HEK293T (cell line): ENCODE measurements around the gene FLT4.
"Not testable (repeated sequence)": the region's sequence is repeated elsewhere in the genome, so short reads cannot be mapped to it uniquely, and the experiment has no call there.

Source experiments
- CTCF ChIA-PET: fragments of 350-600 bp; formaldehyde crosslinking; extraction: SDS; loops from one replicate; lab custom pipeline; 2021; ENCODE audit warnings: antibody characterized with exemption, inconsistent platforms; lab: Yijun Ruan, JAX
- POLR2A ChIA-PET: fragments of 350-600 bp; formaldehyde crosslinking; extraction: SDS; loops from one replicate; lab custom pipeline; 2020; ENCODE audit warnings: antibody characterized with exemption, inconsistent platforms; lab: Yijun Ruan, JAX
- DNase-seq: peaks from one replicate; pipeline ENCODE4 v3.0.0; 2012; ENCODE audit warnings: mixed read lengths; ENCODE audit errors: extremely low spot score
- ARNT ChIP-seq: fragments of 450-650 bp; IDR thresholded peaks from 2 replicates; pipeline ENCODE4 v1.6.1; 2017; ENCODE audit warnings: mild to moderate bottlenecking
- BHLHE40 ChIP-seq: fragments of 450-650 bp; IDR thresholded peaks from 2 replicates; pipeline ENCODE4 v1.6.1; 2016; ENCODE audit warnings: mild to moderate bottlenecking, moderate library complexity, borderline replicate concordance
- CTBP1 ChIP-seq: fragments of 450-650 bp; IDR thresholded peaks from 2 replicates; pipeline ENCODE4 v1.6.1; 2016; ENCODE audit warnings: borderline replicate concordance
- ELF4 ChIP-seq: fragments of 450-650 bp; IDR thresholded peaks from 2 replicates; pipeline ENCODE4 v1.6.1; 2017; ENCODE audit warnings: antibody characterized with exemption
- FOXA1 ChIP-seq: fragments of 450-650 bp; IDR thresholded peaks from 2 replicates; pipeline ENCODE4 v1.6.1; 2016; ENCODE audit warnings: mild to moderate bottlenecking
- FOXK2 ChIP-seq: fragments of 450-650 bp; IDR thresholded peaks from 2 replicates; pipeline ENCODE4 v1.6.1; 2016; ENCODE audit warnings: mild to moderate bottlenecking
- FOXM1 ChIP-seq: fragments of 450-650 bp; IDR thresholded peaks from 2 replicates; pipeline ENCODE4 v1.6.1; 2017; ENCODE audit warnings: mild to moderate bottlenecking, borderline replicate concordance
- HDGF ChIP-seq: fragments of 450-650 bp; IDR thresholded peaks from 2 replicates; pipeline ENCODE4 v1.6.1; 2017; ENCODE audit warnings: antibody characterized with exemption, borderline replicate concordance
- L3MBTL2 ChIP-seq: fragments of 450-650 bp; conservative IDR thresholded peaks from 2 replicates; pipeline ENCODE4 v1.6.1; 2016; ENCODE audit warnings: mild to moderate bottlenecking
- NFRKB ChIP-seq: fragments of 450-650 bp; IDR thresholded peaks from 2 replicates; pipeline ENCODE4 v1.6.1; 2016; ENCODE audit warnings: mild to moderate bottlenecking, moderate library complexity
- SP1 ChIP-seq: fragments of 450-650 bp; IDR thresholded peaks from 2 replicates; pipeline ENCODE4 v1.6.1; 2017
- SUZ12 ChIP-seq: fragments of 450-650 bp; IDR thresholded peaks from 2 replicates; pipeline ENCODE4 v1.6.1; 2016; ENCODE audit warnings: mild to moderate bottlenecking
- TARDBP ChIP-seq: fragments of 450-650 bp; IDR thresholded peaks from 2 replicates; pipeline ENCODE4 v1.6.1; 2016
- ZNF384 ChIP-seq: fragments of 450-650 bp; IDR thresholded peaks from 2 replicates; pipeline ENCODE4 v1.6.1; 2016
- TF ChIP-seq, protein P1 (sequence below): fragments of 450-650 bp; IDR thresholded peaks from 2 replicates; pipeline ENCODE4 v1.6.1; 2016

Gene FLT4

DNA sequence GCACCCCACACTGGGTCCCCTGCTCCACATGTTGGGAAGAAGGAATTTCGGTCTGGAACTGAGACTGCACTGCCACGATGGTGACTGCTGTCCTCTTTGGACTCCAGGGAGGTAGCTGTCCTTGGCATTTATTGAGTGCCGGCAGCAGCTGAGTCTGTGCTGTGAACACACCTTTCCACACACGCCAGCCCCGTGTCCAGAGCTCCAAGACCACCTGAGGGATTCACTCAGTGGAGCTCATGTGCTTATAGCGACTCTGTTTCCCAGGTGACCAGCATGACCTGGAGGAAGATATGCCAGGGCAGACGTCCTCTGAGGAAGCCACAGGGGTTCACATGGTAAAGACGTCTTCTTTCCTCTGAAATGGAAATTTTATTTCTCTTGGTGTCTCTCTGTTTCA lies 33.2 kb upstream of the FLT4 start:
- ChIA-PET CTCF (no interaction called here), POLR2A (no interaction called here)
- DNase-seq = no peak
- TF ChIP-seq FOXK2 (no peak), FOXA1 (no peak), FOXM1 (no peak), ZNF384 (no peak), ELF4 (no peak), SUZ12 (no peak)
- TF ChIP-seq, protein P1, sequence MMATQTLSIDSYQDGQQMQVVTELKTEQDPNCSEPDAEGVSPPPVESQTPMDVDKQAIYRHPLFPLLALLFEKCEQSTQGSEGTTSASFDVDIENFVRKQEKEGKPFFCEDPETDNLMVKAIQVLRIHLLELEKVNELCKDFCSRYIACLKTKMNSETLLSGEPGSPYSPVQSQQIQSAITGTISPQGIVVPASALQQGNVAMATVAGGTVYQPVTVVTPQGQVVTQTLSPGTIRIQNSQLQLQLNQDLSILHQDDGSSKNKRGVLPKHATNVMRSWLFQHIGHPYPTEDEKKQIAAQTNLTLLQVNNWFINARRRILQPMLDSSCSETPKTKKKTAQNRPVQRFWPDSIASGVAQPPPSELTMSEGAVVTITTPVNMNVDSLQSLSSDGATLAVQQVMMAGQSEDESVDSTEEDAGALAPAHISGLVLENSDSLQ = no peak

DNA sequence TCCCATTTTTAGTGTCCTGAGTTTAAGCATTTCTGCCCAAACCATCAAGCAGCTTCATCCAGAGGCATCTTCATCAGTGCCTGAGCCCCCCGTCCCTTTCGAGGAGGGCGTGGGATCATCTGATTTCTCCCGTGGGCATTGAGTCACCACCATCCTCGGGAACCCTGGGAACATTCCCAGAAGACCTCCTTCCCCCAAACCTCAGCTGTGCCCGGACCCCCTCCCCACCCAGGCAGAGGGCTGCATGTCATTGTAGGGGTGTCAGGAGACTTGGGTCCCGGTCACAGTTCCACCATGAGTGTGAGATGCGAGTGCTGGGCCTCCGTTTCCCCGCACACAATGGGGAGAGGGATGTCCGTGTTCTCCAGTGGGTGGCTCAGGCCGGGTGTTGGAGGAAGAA lies 32.6 kb upstream of the FLT4 start:
- CTCF ChIA-PET, POLR2A ChIA-PET, DNase-seq: not testable (repeated sequence)

DNA sequence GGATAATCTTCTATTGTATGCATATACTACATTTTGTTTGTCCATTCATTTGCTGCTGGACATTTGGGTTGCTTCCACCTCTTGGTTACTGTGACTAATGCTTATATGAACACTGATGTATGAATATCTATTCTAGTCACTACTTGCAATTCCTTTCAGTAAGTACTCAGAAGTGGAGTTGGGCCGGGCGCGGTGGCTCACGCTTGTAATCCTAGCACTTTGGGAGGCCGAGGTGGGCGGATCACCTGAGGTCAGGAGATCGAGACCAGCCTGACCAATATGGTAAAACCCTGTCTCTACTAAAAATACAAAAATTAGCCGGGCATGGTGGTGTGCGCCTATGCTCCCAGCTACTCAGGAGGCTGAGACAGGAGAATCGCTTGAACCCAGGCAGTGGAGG lies 28.9 kb upstream of the FLT4 start:
- DNase-seq, POLR2A ChIA-PET: not testable (repeated sequence)
- CTCF ChIA-PET = interaction anchor here (0.7 kb wide), 1 partner anchor 41 kb away, joined by 4 read pairs; no protein-coding TSS in a partner anchor

DNA sequence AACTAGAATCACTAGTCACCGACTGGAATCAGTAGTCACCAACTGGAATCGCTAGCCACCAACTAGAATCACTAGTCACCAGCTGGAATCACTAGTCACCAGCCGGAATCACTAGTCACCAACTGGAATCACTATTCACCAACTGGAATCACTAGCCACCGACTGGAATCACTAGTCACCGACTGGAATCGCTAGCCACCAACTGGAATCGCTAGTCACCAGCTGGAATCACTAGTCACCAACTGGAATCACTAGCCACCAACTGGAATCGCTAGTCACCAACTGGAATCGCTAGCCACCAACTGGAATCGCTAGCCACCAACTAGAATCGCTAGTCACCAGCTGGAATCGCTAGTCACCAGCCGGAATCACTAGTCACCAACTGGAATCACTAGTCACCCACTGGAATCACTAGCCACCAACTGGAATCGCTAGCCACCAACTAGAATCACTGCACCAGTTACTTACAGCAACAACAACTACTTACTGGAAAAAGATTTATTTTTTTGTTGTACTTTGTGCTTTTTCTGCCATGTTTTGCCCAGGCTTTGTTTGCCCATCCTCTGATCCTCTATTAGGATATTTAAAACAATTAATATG lies 25.7 kb upstream of the FLT4 start:
- CTCF ChIA-PET = no interaction called here
- TF ChIP-seq SUZ12 (no peak), NFRKB (no peak), ELF4 (no peak), FOXM1 (no peak), ARNT (no peak), CTBP1 (no peak), L3MBTL2 (no peak), ZNF384 (no peak), BHLHE40 (no peak), TARDBP (no peak), FOXA1 (no peak), SP1 (no peak)
- no peak for DNase-seq
- POLR2A ChIA-PET = no interaction called here

DNA sequence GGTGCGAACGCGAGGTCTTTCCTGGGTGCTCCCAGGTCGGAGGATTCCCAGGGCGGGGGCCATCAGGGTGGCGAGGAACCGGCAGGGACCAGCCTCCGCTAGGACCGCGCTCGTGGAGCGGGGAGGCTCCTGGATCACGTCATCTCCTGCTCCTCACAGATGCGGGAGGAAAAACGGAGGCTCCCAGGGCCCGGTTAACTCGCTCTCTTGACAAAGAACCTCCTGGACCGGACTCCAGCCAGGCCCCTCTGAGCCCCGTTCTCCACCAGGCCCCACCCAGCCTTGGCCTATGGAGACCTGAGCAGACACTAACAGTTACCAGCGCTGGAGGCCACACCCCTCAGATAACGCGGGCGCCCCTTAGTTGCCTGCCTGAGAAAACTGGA lies 24.7 kb upstream of the FLT4 start:
- DNase-seq, CTCF ChIA-PET, POLR2A ChIA-PET: not testable (repeated sequence)

DNA sequence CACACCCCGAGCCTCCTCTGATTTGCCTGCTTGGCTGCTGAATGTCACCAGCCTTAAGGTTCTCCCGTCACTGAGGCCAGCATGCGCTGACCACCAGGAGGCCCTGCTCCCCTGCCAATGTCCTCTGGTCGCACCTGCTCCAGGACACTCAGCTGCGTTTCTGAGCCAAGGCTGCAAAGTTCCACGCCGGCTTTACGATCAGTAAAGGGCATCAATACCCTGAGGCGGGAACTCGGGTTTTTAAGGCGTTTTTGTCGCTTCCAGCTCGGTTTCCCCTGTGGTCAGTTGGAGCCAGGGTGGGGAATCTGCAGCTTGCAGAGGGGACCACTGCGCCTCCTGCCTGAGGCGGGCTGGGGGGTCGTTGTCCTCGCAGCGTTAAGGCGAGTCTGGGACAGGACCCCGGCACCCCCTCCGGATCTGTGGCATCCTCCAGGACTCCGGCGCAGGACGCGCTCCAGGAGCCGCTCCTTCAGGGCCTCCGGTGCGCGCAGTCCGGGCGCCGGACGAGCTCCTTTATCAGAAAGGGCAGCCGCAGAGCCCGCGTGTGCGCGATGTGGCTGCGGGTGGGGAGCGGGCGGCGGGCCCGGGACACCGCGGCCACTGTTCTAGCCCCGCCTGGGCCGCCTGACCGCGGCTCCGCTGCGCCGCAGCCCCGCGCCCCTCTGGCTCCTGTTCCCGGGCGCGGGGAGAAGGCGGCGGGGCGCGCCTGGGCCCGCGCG lies 24.1 kb upstream of the FLT4 start:
- DNase-seq = no peak
- ChIA-PET CTCF (interaction anchor here (0.6 kb wide), 1 partner anchor 25 kb away, joined by 3 read pairs; no protein-coding TSS in a partner anchor), POLR2A (no interaction called here)
- TF ChIP-seq, protein P1 = no peak
- TF ChIP-seq ZNF384 = no peak
- TF ChIP-seq HDGF = no peak
- no peak for TF ChIP-seq ARNT
- no peak for TF ChIP-seq SP1
- TF ChIP-seq TARDBP = no peak
- no peak for TF ChIP-seq SUZ12
- no peak for TF ChIP-seq NFRKB
- TF ChIP-seq ELF4 = no peak
- TF ChIP-seq FOXM1 = no peak

DNA sequence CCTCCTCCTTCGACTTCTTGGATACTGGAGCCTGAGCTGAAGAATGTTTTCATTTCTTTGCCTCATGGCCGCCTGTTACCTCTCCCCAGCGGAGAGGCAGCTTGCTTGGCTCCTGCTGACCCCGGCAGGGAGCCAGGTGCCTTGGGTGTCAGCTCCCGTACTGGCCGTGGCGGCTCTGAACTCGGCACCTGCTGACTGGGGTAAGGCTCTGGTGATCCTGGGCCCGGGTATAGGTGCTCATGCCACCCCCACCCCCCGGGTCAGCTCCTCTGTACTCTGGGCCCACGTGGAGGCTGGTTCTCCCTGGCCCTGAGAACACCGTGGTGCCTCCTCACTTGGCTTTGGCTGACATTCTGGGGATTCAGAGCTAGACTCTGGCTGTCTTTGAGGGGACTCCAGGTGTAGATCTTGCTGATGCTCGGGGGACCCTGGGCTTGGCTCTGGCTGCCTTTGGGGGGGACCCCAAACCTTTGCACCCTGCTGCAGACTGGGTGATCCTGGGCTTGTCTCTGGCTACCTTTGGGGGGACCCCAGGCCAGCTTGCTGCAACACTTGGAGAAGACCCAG lies 22.6 kb upstream of the FLT4 start:
- POLR2A ChIA-PET, DNase-seq, CTCF ChIA-PET: not testable (repeated sequence)

DNA sequence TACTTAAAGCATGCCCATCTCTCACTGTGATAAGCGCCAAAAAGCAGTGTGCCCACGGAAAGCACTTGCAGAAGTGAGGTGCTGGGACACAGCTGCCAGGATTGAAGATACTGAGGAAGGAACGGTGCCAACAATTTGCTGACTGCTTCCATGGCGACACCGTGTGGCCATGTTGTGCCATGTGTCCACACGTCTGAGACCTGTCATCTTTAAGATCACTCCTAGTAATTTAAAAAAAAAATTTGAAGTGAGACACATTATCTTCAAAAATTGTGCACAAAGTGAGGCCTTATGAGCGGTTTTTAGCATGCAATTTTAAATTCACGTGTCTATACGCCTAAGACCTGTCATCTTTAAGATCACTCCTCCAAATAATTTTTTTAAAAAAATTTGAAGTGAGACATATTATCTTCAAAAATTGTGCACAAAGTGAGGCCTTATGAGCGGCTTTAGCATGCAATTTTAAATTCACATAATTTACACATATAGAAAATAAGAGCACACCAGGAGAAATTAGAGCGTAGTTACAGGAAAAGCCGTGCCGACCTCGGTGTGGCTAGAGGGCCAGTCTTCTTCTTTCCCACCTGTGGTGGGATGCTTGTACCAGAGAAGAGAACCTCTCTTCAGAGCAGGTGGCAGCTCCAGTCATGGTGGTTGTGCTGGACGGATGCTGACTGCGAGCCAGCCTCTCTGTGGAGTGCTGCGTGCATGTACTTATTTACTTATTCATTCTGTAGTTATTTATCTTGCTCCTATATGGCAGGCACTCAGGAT lies 21.4 kb upstream of the FLT4 start:
- TF ChIP-seq ZNF384 = peak; percentile 50
- TF ChIP-seq NFRKB = no peak
- DNase-seq = peak; percentile 71
- ChIA-PET CTCF (no interaction called here), POLR2A (no interaction called here)
